KOPT-K1 (cell line): ENCODE data around the gene CCNT2.
"Not testable (repeated sequence)": the region's sequence is repeated elsewhere in the genome, so short reads cannot be mapped to it uniquely, and the experiment has no call there.

Experiments used
- H3K27ac ChIP-seq: fragments of 200-600 bp; sonication (generic); 2 replicates; pipeline ENCODE4 v1.5.1; 2016; ENCODE audit warnings: antibody characterized with exemption, mild to moderate bottlenecking, low read depth, low read length; ENCODE audit not compliant: poor library complexity, severe bottlenecking
- H3K36me3 ChIP-seq: fragments of 200-600 bp; sonication (generic); 2 replicates; pipeline ENCODE4 v1.5.1; 2017; ENCODE audit warnings: antibody characterized with exemption, mild to moderate bottlenecking, low read length, moderate library complexity; ENCODE audit not compliant: insufficient read depth
- H3K9me3 ChIP-seq: fragments of 200-600 bp; sonication (generic); 2 replicates; pipeline ENCODE4 v1.5.1; 2017; ENCODE audit warnings: antibody characterized with exemption, low read length, mild to moderate bottlenecking; ENCODE audit not compliant: insufficient read depth, poor library complexity, severe bottlenecking

CCNT2 gene

DNA sequence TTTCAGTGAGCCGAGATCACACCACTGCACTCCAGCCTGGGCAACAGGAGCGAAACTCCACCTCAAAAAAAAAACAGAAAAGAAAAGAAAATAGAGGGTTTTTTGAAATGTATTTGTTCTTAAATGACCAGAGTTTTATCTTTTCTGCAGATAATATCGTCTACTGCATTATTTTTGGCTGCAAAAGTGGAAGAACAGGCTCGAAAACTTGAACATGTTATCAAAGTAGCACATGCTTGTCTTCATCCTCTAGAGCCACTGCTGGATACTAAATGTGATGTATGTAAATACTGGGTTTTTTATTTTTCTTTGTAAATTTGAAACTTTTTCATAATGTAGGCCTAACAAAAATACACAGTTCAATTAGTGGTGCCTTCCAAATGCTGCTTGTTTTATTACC is 18.1 kb downstream of the CCNT2 start:
- H3K27ac ChIP-seq = no peak overlapping the region
- no peaks in the 10 kb centered on the region for H3K9me3 ChIP-seq
- peaks cover 93% of the 10 kb centered on the region for H3K36me3 ChIP-seq

DNA sequence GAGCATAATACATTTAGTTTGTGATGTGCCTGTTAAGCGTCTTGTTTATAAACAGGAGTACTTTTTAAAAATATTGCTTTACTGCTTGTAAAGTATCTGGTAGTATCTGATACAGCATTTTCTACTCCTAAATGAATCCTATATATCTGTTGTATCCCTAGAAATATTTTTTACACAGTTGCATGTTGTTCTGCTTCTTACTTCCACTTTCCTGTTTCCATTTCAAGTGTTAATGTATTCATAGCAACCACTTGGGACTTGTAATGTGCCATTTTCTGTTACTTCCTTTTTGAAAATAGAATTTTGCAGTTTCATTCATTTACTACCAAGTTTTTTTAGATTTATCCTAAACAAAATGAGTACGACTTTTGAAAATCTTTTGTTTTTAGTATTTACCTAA is 24.9 kb downstream of the CCNT2 start:
- H3K27ac ChIP-seq = no peak overlapping the region
- H3K9me3 ChIP-seq = no peaks in the 10 kb centered on the region
- H3K36me3 ChIP-seq = peaks cover 96% of the 10 kb centered on the region

GRCh38 chr2:134944975-134945374 is 26.4 kb downstream of the CCNT2 start:
- H3K36me3 ChIP-seq = peaks cover 94% of the 10 kb centered on the region
- H3K9me3 ChIP-seq = no peaks in the 10 kb centered on the region
- H3K27ac ChIP-seq = no peak overlapping the region

- Histone ChIP-seq H3K36me3 (peaks cover 94% of the 10 kb centered on the region), H3K9me3 (no peaks in the 10 kb centered on the region), H3K27ac (no peak overlapping the region)
These were observed 27.5 kb downstream of the CCNT2 start for GRCh38 chr2:134946073-134946472.

- no peak overlapping the region for H3K27ac ChIP-seq
- H3K9me3 ChIP-seq = no peaks in the 10 kb centered on the region
- H3K36me3 ChIP-seq = peaks cover 97% of the 10 kb centered on the region
These were observed 31.5 kb downstream of the CCNT2 start for GRCh38 chr2:134949981-134950708.

DNA sequence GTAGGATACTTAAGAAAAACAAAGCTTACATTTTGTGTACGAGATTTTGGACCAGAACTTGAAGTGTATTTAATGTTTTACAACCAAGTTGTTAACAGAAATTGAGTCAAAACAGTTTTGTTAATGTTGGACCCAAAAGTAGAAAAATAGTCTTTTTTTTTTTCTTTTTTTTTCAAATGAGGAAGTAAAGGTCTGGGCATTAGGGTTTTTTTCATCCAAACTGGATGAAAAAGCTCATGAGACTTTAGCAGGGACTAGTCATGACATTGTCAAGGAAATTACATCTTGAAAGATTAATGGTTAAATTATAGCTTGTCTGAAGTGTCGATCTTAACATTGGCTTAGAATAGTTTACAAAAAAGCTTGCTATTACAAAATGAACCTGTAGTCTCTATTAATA is 32.3 kb downstream of the CCNT2 start:
- no peak overlapping the region for H3K27ac ChIP-seq
- H3K9me3 ChIP-seq = no peaks in the 10 kb centered on the region
- H3K36me3 ChIP-seq = peaks cover 97% of the 10 kb centered on the region

GRCh38 chr2:134952608-134953007 is 34.0 kb downstream of the CCNT2 start:
- Histone ChIP-seq H3K36me3 (peaks cover 99% of the 10 kb centered on the region), H3K27ac (no peak overlapping the region), H3K9me3 (no peaks in the 10 kb centered on the region)

- peaks cover 94% of the 10 kb centered on the region for H3K36me3 ChIP-seq
- no peaks in the 10 kb centered on the region for H3K9me3 ChIP-seq
- H3K27ac ChIP-seq = no peak overlapping the region
These were observed 35.4 kb downstream of the CCNT2 start for GRCh38 chr2:134954065-134954464.

DNA sequence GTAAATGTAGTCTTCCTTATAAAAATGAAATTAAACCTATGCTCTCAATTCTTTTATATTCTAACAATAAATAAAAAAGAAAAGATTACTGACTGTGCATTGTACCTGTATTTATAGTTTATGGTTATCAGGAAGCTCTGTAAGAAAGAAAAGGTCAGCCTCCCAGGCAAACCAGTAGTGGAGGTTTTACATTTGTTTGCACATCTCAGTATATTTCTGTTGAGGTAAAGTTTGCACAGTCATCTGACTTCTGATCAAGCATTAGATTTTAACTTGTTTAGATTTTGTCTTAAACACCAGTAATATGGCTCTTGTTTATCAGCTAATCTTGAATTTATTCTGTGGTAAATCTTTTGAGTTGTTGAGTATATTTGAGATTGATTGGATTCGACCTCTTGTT is 37.1 kb downstream of the CCNT2 start:
- Histone ChIP-seq H3K36me3 (peaks cover 78% of the 10 kb centered on the region), H3K27ac (no peak overlapping the region), H3K9me3 (no peaks in the 10 kb centered on the region)

- Histone ChIP-seq H3K9me3 (no peaks in the 10 kb centered on the region), H3K36me3 (peaks cover 61% of the 10 kb centered on the region), H3K27ac (no peak overlapping the region)
These were observed 38.9 kb downstream of the CCNT2 start for GRCh38 chr2:134957477-134957876.

DNA sequence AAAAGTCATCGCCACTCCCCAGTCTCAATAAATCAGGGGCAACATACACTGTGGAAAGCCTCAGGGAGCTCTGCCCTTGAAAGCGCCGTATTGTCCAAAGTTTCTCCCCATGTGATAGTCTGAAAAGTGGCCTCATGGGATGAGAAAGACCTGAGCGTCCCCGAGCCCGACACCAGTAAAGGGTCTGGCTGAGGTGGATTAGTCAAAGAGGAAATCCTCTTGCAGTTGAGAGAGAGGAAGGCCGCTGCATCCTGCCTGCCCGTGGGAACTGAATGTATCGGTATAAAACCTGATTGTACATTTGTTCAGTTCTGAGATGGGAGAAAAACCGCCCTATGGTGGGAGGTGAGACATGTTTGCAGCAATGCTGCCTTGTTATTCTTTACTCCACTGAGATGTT is 48.5 kb downstream of the CCNT2 start:
- not testable (repeated sequence) for H3K27ac ChIP-seq
- peaks cover 14% of the 10 kb centered on the region for H3K9me3 ChIP-seq

DNA sequence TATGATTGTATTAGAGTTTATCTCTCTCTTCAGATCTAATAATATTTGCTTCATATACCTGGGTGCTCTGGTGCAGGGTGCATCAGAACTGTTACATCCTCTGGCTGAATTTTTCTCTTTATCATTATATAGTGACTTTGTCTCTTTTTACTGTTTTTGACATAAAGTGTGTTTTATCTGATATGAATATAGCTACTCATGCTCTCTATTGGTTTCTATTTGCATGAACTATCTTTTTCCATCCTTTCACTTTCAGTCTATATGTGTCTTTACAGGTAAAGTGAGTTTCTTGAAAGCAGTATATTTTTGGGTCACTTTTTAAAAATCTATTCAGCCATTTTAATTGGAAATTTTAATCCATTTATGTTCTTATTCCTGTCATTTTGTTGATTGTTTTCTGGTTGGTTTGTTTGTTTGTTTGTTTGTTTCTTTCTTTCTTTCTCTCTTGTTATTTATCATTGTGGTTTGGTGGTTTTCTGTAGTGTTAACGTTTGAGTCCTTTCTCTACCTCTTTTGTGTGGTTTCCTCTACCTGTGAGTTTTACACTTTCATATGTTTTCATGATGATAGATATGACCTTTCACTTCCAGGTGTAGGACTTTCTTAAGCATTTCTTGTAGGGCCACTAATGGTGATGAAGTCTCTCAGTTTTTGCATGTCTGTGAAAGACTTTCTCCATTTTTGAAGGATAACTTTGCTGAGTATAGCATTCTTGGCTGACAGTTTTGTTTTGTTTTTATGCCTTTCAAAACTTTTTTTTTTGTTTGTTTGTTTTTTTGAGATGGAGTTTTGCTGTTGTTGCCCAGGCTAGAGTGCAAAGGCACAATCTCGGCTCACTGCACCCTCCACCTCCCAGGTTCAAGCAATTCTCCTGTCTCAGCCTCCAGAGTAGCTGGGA is 54.9 kb downstream of the CCNT2 start:
- H3K9me3 ChIP-seq = peaks cover 42% of the 10 kb centered on the region
- H3K36me3 ChIP-seq = no peaks in the 10 kb centered on the region
- no peak overlapping the region for H3K27ac ChIP-seq

More for the DNA sequence above, 48.5 kb downstream of the CCNT2 start:
- H3K36me3 ChIP-seq = not testable (repeated sequence)

DNA sequence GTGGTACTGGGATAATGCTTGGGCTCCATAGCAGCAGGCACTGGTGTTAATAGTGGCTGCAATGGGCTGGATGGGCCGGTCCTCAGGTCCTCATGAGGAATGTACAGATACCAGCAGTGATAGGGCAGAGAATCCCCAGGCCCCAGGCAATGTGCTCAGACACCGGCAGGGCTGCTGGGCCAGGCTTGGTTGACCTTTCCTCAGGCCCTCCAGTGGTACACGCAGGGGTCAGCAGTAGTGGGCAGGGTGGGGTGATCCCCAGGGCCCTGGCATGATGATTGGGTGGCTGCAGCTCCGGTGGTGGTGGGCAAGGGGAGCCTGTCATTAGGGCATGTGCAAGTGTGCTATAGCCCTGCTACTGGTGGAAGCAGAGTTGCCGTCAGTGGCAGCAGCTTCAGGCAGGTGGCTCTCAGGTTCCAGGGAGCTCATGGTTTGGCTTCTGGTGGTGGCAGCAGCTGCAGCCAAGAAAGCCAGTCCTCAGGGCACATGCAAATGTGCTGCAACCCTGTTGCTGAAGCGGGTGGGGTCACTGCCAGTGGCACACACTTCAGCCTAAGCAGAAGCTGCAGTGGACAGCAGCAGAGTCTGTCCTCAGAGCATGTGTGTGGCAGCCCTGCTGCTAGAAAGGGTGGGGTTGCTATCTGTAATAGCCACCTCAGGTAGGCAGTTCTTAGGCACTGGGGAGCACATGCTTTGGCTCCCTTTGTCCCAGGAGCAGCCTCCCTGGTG is 56.8 kb downstream of the CCNT2 start:
- Histone ChIP-seq H3K9me3 (peaks cover 28% of the 10 kb centered on the region), H3K27ac (no peak overlapping the region), H3K36me3 (no peaks in the 10 kb centered on the region)

- Histone ChIP-seq H3K9me3 (peaks cover 28% of the 10 kb centered on the region), H3K36me3 (no peaks in the 10 kb centered on the region), H3K27ac (no peak overlapping the region)
These were observed 57.6 kb downstream of the CCNT2 start for GRCh38 chr2:134976074-134976702.

GRCh38 chr2:134977104-134977503 is 58.5 kb downstream of the CCNT2 start:
- H3K36me3 ChIP-seq, H3K27ac ChIP-seq: not testable (repeated sequence)
- peaks cover 28% of the 10 kb centered on the region for H3K9me3 ChIP-seq
